HepG2 (cell line): Measurements from ENCODE around the gene MSMP. TPM values are rescaled to one million over a fixed set of nuclear protein-coding genes. Genes with fewer than 3 reads are reported as not detected.
A peak's percentile ranks its signal among the peaks of the same experiment; 100 is the strongest.

Source experiments
- ATRX ChIP-seq: sonication (generic); formaldehyde crosslinking; IDR thresholded peaks from 2 replicates; pipeline ENCODE4 v1.4.0; 2020; ENCODE audit warnings: missing genetic modification reagents, borderline replicate concordance
- CREB1 ChIP-seq, 2 experiments: fragments of 450-650 bp in 1 of 2; IDR thresholded peaks; 2 replicates each; pipeline ENCODE4 v1.6.1; 2016 to 2017; ENCODE audit warnings: control low read depth in 1 of 2, mild to moderate bottlenecking in 1 of 2, missing compliant biosample characterization in 1 of 2, missing genetic modification characterization in 1 of 2
- HDAC6 ChIP-seq: fragments of 200-600 bp; sonication (generic); IDR thresholded peaks from 2 replicates; pipeline ENCODE4 v1.7.0; 2017; ENCODE audit warnings: mild to moderate bottlenecking, antibody characterized with exemption, low read length, low read depth
- KLF9 ChIP-seq: IDR thresholded peaks from 2 replicates; pipeline ENCODE4 v1.6.1; 2016; ENCODE audit warnings: low read depth
- NPAS2 ChIP-seq: sonication (generic); formaldehyde crosslinking; IDR thresholded peaks from 2 replicates; pipeline ENCODE4 v1.8.0; 2022; ENCODE audit warnings: mild to moderate bottlenecking, missing genetic modification reagents, borderline replicate concordance
- RBAK ChIP-seq: sonication (generic); formaldehyde crosslinking; IDR thresholded peaks from 2 replicates; pipeline ENCODE4 v1.5.1; 2020; ENCODE audit warnings: mild to moderate bottlenecking, missing genetic modification reagents
- REL ChIP-seq: sonication (generic); formaldehyde crosslinking; conservative IDR thresholded peaks from 2 replicates; pipeline ENCODE4 v1.8.0; 2022; ENCODE audit warnings: mild to moderate bottlenecking, missing genetic modification reagents, moderate library complexity
- RFXANK ChIP-seq: IDR thresholded peaks from 2 replicates; pipeline ENCODE4 v1.6.1; 2016
- ZNF180 ChIP-seq: sonication (generic); formaldehyde crosslinking; IDR thresholded peaks from 2 replicates; pipeline ENCODE4 v1.4.0; 2020; ENCODE audit warnings: low read depth, missing genetic modification reagents, borderline replicate concordance
- ZNF280D ChIP-seq: sonication (generic); formaldehyde crosslinking; IDR thresholded peaks from 2 replicates; pipeline ENCODE4 v1.5.1; 2020; ENCODE audit warnings: mild to moderate bottlenecking, missing genetic modification reagents
- ZNF570 ChIP-seq: sonication (generic); formaldehyde crosslinking; IDR thresholded peaks from 2 replicates; pipeline ENCODE4 v1.4.0; 2020; ENCODE audit warnings: mild to moderate bottlenecking, missing genetic modification reagents, borderline replicate concordance
- ZNF674 ChIP-seq: sonication (generic); formaldehyde crosslinking; IDR thresholded peaks from 2 replicates; pipeline ENCODE4 v1.5.0; 2020; ENCODE audit warnings: low read depth, mild to moderate bottlenecking, missing genetic modification reagents
- ZNF710 ChIP-seq: sonication (generic); formaldehyde crosslinking; IDR thresholded peaks from 2 replicates; pipeline ENCODE4 v1.5.0; 2020; ENCODE audit warnings: mild to moderate bottlenecking, missing genetic modification reagents, borderline replicate concordance
- ZNF713 ChIP-seq: sonication (generic); formaldehyde crosslinking; IDR thresholded peaks from 2 replicates; pipeline ENCODE4 v1.4.0; 2020; ENCODE audit warnings: mild to moderate bottlenecking, missing genetic modification reagents
- ZNF792 ChIP-seq: IDR thresholded peaks from 2 replicates; pipeline ENCODE4 v1.6.1; 2016
- polyA plus RNA-seq, 8 experiments: library from polyadenylated mRNA; depleted of rRNA in 3 of 8; stranded (reverse) in 7 of 8; unstranded in 1 of 8; fragments of >200 nt; fragmentation: Illumina TruSeq in 4 of 8; extraction: Trizol in 4 of 8; gene quantifications; 2 replicates each; pipeline versions ENCODE4 v1.2.1 to v1.2.3, GENCODE V29; 2011 to 2016; ENCODE audit warnings: low read depth in 4 of 8, missing spikeins in 1 of 8, mixed read lengths in 1 of 8; ENCODE audit not compliant: insufficient read depth in 1 of 8
- total RNA-seq, 5 experiments: library from RNA; depleted of rRNA; stranded (reverse); fragments of >200 nt; fragmentation: Illumina TruSeq; extraction: Trizol; gene quantifications; 2 replicates each; pipeline ENCODE4 v1.2.3, GENCODE V29; 2016; ENCODE audit warnings: low read depth in 1 of 5
- TF ChIP-seq, protein P1 (sequence below): conservative IDR thresholded peaks from 2 replicates; pipeline ENCODE4 v1.6.1; 2018; ENCODE audit warnings: missing genetic modification reagents
- TF ChIP-seq, protein P2 (sequence below): sonication (generic); formaldehyde crosslinking; IDR thresholded peaks from 2 replicates; pipeline ENCODE4 v1.4.0; 2020; ENCODE audit warnings: missing genetic modification reagents
- TF ChIP-seq, protein P3 (sequence below): sonication (generic); formaldehyde crosslinking; IDR thresholded peaks from 2 replicates; pipeline ENCODE4 v1.4.0; 2020; ENCODE audit warnings: missing genetic modification reagents, borderline replicate concordance
- TF ChIP-seq, protein P4 (sequence below): sonication (generic); formaldehyde crosslinking; IDR thresholded peaks from 2 replicates; pipeline ENCODE4 v1.5.0; 2020; ENCODE audit warnings: missing genetic modification reagents

MSMP gene
- total and polyA plus RNA-seq, 2 of the 13 experiments (the other 11 are each of a cell fraction or from before 2014, with no cell fraction given) = 0.24 to 0.46 TPM

- TF ChIP-seq, protein P1, sequence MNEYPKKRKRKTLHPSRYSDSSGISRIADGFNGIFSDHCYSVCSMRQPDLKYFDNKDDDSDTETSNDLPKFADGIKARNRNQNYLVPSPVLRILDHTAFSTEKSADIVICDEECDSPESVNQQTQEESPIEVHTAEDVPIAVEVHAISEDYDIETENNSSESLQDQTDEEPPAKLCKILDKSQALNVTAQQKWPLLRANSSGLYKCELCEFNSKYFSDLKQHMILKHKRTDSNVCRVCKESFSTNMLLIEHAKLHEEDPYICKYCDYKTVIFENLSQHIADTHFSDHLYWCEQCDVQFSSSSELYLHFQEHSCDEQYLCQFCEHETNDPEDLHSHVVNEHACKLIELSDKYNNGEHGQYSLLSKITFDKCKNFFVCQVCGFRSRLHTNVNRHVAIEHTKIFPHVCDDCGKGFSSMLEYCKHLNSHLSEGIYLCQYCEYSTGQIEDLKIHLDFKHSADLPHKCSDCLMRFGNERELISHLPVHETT = peak; percentile 97
- no peak for TF ChIP-seq REL
- no peak for TF ChIP-seq KLF9 (CRISPR knock-in tag)
- TF ChIP-seq ZNF570 (CRISPR knock-in tag) = no peak
- TF ChIP-seq, protein P2, sequence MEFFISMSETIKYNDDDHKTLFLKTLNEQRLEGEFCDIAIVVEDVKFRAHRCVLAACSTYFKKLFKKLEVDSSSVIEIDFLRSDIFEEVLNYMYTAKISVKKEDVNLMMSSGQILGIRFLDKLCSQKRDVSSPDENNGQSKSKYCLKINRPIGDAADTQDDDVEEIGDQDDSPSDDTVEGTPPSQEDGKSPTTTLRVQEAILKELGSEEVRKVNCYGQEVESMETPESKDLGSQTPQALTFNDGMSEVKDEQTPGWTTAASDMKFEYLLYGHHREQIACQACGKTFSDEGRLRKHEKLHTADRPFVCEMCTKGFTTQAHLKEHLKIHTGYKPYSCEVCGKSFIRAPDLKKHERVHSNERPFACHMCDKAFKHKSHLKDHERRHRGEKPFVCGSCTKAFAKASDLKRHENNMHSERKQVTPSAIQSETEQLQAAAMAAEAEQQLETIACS = peak; percentile 39; the same call in 1 of the 2 replicates
- no peak for TF ChIP-seq NPAS2 (CRISPR knock-in tag)
- TF ChIP-seq ZNF792 = peak; percentile 32; the same call in 1 of the 2 replicates
- TF ChIP-seq, protein P3, sequence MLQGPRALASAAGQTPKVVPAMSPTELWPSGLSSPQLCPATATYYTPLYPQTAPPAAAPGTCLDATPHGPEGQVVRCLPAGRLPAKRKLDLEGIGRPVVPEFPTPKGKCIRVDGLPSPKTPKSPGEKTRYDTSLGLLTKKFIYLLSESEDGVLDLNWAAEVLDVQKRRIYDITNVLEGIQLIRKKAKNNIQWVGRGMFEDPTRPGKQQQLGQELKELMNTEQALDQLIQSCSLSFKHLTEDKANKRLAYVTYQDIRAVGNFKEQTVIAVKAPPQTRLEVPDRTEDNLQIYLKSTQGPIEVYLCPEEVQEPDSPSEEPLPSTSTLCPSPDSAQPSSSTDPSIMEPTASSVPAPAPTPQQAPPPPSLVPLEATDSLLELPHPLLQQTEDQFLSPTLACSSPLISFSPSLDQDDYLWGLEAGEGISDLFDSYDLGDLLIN (CRISPR knock-in tag) = peak; percentile 51; the same call in 1 of the 2 replicates
- no peak for TF ChIP-seq RBAK (CRISPR knock-in tag)
- no peak for TF ChIP-seq ZNF180 (CRISPR knock-in tag)
- no peak for TF ChIP-seq HDAC6
- TF ChIP-seq ZNF280D (CRISPR knock-in tag) = 0 out of 2 replicates have a peak, but pooled peaks have one; percentile 17
- TF ChIP-seq ZNF674 = no peak
- TF ChIP-seq RFXANK (CRISPR knock-in tag) = no peak
- no peak for TF ChIP-seq ATRX
- TF ChIP-seq ZNF713 (CRISPR knock-in tag) = no peak
- TF ChIP-seq CREB1 (IDR thresholded peaks at IDR 0.05) = peak; percentile 80
- peak; percentile 95 for TF ChIP-seq CREB1 (CRISPR knock-in tag; IDR thresholded peaks at IDR 0.05)
- TF ChIP-seq, protein P4, sequence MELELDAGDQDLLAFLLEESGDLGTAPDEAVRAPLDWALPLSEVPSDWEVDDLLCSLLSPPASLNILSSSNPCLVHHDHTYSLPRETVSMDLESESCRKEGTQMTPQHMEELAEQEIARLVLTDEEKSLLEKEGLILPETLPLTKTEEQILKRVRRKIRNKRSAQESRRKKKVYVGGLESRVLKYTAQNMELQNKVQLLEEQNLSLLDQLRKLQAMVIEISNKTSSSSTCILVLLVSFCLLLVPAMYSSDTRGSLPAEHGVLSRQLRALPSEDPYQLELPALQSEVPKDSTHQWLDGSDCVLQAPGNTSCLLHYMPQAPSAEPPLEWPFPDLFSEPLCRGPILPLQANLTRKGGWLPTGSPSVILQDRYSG (CRISPR knock-in tag) = no peak
- TF ChIP-seq ZNF710 = peak; percentile 70; the same call in 1 of the 2 replicates
Measured at GRCh38 chr9:35732185-35732799, 21.8 kb downstream of the MSMP start, which contains the start of the genes CREB3 and TLN1 (continued).
